Left lobe of liver (tissue), 2 donors: ENCODE data around the gene STARD13. TPM values are rescaled to one million over a fixed set of nuclear protein-coding genes. Genes with fewer than 3 reads are reported as not detected.
A peak's percentile ranks its signal among the peaks of the same experiment; 100 is the strongest.

Experiments
- ATAC-seq: fragments of 200-7000 bp; cut with Tn5 transposase; one replicate; pipeline ENCODE4 v1.9.1; 2020; ENCODE audit warnings: mild to moderate bottlenecking, moderate library complexity
- DNase-seq: peaks from one replicate; pipeline ENCODE4 v3.0.0-alpha.2; 2020; ENCODE audit warnings: low spot score
- total RNA-seq: library from RNA; stranded (reverse); gene quantifications from one replicate; pipeline ENCODE4 v1.2.1, GENCODE V29; 2021
- donor health status: DM: no; HTN: no; CAD: no; lungs with moderate emphysema.
- donor health status: DM: no; HTN: yes; CAD: no.

The STARD13 gene
- total RNA-seq, 1 donor from 2014 or later: 14.1 TPM

- no peak for DNase-seq
Measured at GRCh38 chr13:33072759-33073158, 212.8 kb downstream of the STARD13 start.

GRCh38 chr13:33072282-33072681, 213.3 kb downstream of the STARD13 start:
- DNase-seq: no peak
- no peak for ATAC-seq

More at GRCh38 chr13:33072759-33073158, 212.8 kb downstream of the STARD13 start:
- ATAC-seq: no peak

GRCh38 chr13:33070713-33071112, 214.8 kb downstream of the STARD13 start:
- ATAC-seq: no peak
- no peak for DNase-seq

GRCh38 chr13:33069365-33069764, 216.2 kb downstream of the STARD13 start:
- DNase-seq (no peak), ATAC-seq (peak; percentile 45)

GRCh38 chr13:33066329-33066728, 219.2 kb downstream of the STARD13 start:
- ATAC-seq: no peak

GRCh38 chr13:33060815-33061214, 224.7 kb downstream of the STARD13 start:
- DNase-seq: no peak

More at GRCh38 chr13:33066329-33066728, 219.2 kb downstream of the STARD13 start:
- no peak for DNase-seq

GRCh38 chr13:33058776-33059327, 226.7 kb downstream of the STARD13 start:
- DNase-seq: no peak

More at GRCh38 chr13:33060815-33061214, 224.7 kb downstream of the STARD13 start:
- ATAC-seq: no peak

GRCh38 chr13:33057019-33057780, 228.4 kb downstream of the STARD13 start:
- no peak for DNase-seq
- peak; percentile 35 for ATAC-seq

More at GRCh38 chr13:33058776-33059327, 226.7 kb downstream of the STARD13 start:
- no peak for ATAC-seq

GRCh38 chr13:33053397-33054066, 232.0 kb downstream of the STARD13 start:
- DNase-seq (no peak), ATAC-seq (peak; percentile 26)
